GM12891 (cell line): ENCODE measurements around the gene THSD4.

Source experiments
- DNase-seq: peaks from one replicate; pipeline ENCODE4 v3.0.0; 2011; ENCODE audit warnings: low spot score; ENCODE audit not compliant: insufficient read length
- FAIRE-seq: peaks from 2 replicates; lab custom pipeline; 2011; peaks lifted over from hg19 to GRCh38; lab: Jason Lieb, UNC
- PAX5 ChIP-seq: IDR thresholded peaks from 2 replicates; pipeline ENCODE4 v1.6.1; 2011; ENCODE audit warnings: low read length, moderate library complexity, mild to moderate bottlenecking; ENCODE audit not compliant: insufficient read depth, severe bottlenecking
- POLR2A ChIP-seq: IDR thresholded peaks from 2 replicates; pipeline ENCODE4 v1.6.1; 2011; ENCODE audit warnings: low read depth, low read length, control low read depth
- POLR2AphosphoS5 ChIP-seq: IDR thresholded peaks from 2 replicates; pipeline ENCODE4 v1.6.1; 2011; ENCODE audit warnings: low read depth, low read length, control low read depth
- POU2F2 ChIP-seq: IDR thresholded peaks from 2 replicates; pipeline ENCODE4 v1.6.1; 2011; ENCODE audit warnings: low read depth, mild to moderate bottlenecking, control low read depth, low read length, moderate library complexity
- SPI1 ChIP-seq: IDR thresholded peaks from 2 replicates; pipeline ENCODE4 v1.6.1; 2011; ENCODE audit warnings: low read depth, low read length, control low read depth
- TAF1 ChIP-seq: IDR thresholded peaks from 2 replicates; pipeline ENCODE4 v1.6.1; 2011; ENCODE audit warnings: low read depth, low read length, control low read depth

The THSD4 gene

GRCh38 chr15:71275566-71276335 is 160.5 kb downstream of the THSD4 start:
- no peak for FAIRE-seq
- no peak for TF ChIP-seq PAX5
- TF ChIP-seq POLR2A = no peak
- TF ChIP-seq SPI1 = no peak
- TF ChIP-seq TAF1 = no peak
- no peak for TF ChIP-seq POLR2AphosphoS5
- TF ChIP-seq POU2F2 = no peak
- DNase-seq = no peak

- DNase-seq (no peak), FAIRE-seq (no peak)
- TF ChIP-seq PAX5 = no peak
Observed at GRCh38 chr15:71276336-71276665, 161.0 kb downstream of the THSD4 start.

- FAIRE-seq = no peak
- DNase-seq = no peak
- no peak for TF ChIP-seq PAX5
- no peak for TF ChIP-seq POLR2A
- TF ChIP-seq TAF1 = no peak
- TF ChIP-seq POLR2AphosphoS5 = no peak
- TF ChIP-seq POU2F2 = no peak
- TF ChIP-seq SPI1 = no peak
Observed at GRCh38 chr15:71278989-71279756, 163.9 kb downstream of the THSD4 start.

- no peak for FAIRE-seq
- DNase-seq = no peak
- TF ChIP-seq POLR2AphosphoS5 (no peak), POLR2A (no peak), TAF1 (no peak), SPI1 (no peak), PAX5 (no peak)
Observed at GRCh38 chr15:71279757-71280141, 164.5 kb downstream of the THSD4 start.

DNA sequence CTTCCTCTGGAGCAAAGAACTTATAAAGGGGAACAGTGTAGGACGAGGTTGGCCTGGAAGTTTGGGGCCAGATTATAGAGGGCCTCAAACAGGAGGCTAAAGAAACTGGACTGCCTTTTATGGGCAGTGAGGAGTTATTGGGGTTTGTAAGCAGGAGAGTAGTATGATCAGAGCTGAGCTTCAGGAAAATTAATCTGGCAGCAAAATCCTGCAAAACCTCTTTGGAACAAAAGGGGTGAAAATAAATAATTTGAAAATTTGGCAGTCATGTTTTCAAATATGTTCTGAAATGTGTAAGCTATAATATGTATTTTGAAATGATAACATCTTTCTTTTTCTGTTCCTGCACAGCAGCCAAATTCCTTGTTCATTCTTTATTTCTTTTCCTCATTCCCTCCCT is 164.9 kb downstream of the THSD4 start:
- FAIRE-seq (no peak), DNase-seq (no peak)
- TF ChIP-seq PAX5 (no peak), POLR2A (no peak), SPI1 (no peak), POU2F2 (no peak), TAF1 (no peak), POLR2AphosphoS5 (no peak)

DNA sequence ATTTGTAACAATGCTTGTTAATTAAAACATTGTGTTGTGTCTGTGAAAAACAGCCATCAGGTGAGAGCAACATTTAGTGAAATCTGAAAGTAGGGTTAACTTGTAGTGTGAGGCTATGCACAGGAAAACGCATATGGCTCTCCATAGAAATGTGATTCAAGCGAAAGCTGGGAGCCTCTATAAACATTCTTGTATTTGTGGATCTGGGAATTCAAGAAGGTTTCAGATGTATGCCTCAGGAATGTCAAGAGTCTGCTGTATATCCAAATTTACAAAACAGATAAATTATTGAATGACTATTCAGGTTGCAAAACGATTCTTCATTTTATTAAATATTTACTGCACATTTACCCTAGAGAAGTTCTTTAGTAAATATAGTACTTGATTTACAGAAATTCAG is 166.0 kb downstream of the THSD4 start:
- no peak for TF ChIP-seq TAF1
- no peak for TF ChIP-seq POLR2A
- no peak for TF ChIP-seq PAX5
- no peak for TF ChIP-seq POLR2AphosphoS5
- TF ChIP-seq SPI1 = no peak
- TF ChIP-seq POU2F2 = no peak
- DNase-seq (no peak), FAIRE-seq (no peak)

DNA sequence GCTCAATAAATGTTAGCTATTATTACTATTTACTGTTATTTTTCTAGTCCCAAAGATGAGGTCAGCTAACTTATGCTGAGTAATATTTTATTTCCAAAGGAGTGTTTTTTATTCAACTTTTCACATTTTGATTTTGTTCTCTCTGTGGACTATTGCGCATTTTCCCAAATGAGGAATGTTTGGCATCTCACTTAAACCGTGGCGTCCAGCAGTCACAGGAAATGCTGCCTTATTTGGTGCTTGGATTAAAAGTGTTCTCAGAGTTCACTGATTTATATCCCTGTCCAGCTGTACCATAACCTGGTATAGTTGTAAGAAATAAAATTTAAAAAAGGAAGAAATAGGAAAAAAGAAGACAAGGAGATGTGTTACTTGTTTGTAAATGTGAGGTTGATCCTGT is 166.8 kb downstream of the THSD4 start:
- DNase-seq (no peak), FAIRE-seq (no peak)
- no peak for TF ChIP-seq POLR2A
- no peak for TF ChIP-seq PAX5
- TF ChIP-seq SPI1 = no peak
- TF ChIP-seq POLR2AphosphoS5 = no peak
- TF ChIP-seq POU2F2 = no peak
- no peak for TF ChIP-seq TAF1

DNA sequence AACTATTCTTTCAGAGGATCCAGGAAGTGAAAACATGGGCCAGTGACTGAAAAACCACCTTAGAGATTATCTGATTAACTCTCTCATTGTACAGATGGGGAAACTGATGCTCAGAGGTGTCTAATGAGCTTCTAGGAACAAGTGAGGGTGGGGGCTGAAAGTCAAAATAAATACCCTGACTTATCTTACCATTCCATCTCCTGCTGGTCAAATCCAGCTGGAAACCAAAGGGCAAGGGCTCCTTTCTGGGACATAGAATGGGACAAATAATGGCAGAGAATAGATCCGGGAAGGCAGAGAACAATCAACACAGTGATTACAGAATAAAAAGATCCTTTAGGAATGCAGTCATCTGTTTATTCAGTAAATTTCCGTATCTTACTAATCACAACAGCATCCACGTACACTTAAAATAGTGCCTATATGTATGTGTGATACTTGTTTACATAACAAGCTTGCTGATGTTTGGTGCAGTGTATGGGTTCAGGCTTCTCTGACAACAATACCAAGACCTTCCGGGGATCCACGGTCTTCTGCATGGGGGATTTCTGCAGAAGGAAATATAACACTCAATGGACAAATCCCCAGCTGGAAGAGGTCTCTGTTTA is 173.2 kb downstream of the THSD4 start:
- DNase-seq (no peak), FAIRE-seq (no peak)
- TF ChIP-seq POU2F2 (no peak), POLR2AphosphoS5 (no peak), TAF1 (no peak), POLR2A (no peak), PAX5 (no peak), SPI1 (no peak)

GRCh38 chr15:71290002-71290401 is 174.7 kb downstream of the THSD4 start:
- no peak for TF ChIP-seq POU2F2
- no peak for TF ChIP-seq POLR2A
- no peak for TF ChIP-seq PAX5
- TF ChIP-seq SPI1 = no peak
- no peak for TF ChIP-seq POLR2AphosphoS5
- TF ChIP-seq TAF1 = no peak
- no peak for DNase-seq

More at GRCh38 chr15:71290002-71290401, 174.7 kb downstream of the THSD4 start:
- FAIRE-seq = no peak
